Endothelial cell of umbilical vein (primary cell): ENCODE data around the gene CYFIP1.

Source experiments
- EZH2 ChIP-seq: IDR thresholded peaks from 2 replicates; pipeline ENCODE4 v1.6.1; 2012; ENCODE audit warnings: borderline replicate concordance, low read depth, mild to moderate bottlenecking, moderate library complexity, low read length, inconsistent platforms; ENCODE audit not compliant: severe bottlenecking
- FOS ChIP-seq: IDR thresholded peaks from 2 replicates; pipeline ENCODE4 v1.6.1; 2011; ENCODE audit warnings: mild to moderate bottlenecking, low read length, moderate library complexity, borderline replicate concordance; ENCODE audit not compliant: insufficient read depth
- MYC ChIP-seq: IDR thresholded peaks from one replicate; pipeline ENCODE4 v1.6.1; 2011; ENCODE audit warnings: mild to moderate bottlenecking, low read depth, low read length
- POLR2A ChIP-seq: IDR thresholded peaks from 2 replicates; pipeline ENCODE4 v1.6.1; 2012; ENCODE audit warnings: low read depth, mild to moderate bottlenecking, control low read depth, low read length
- POLR2AphosphoS5 ChIP-seq: IDR thresholded peaks from 2 replicates; pipeline ENCODE4 v1.6.1; 2012; ENCODE audit warnings: low read depth, mild to moderate bottlenecking, control low read depth, low read length, moderate library complexity; ENCODE audit not compliant: insufficient read depth
- TF ChIP-seq, protein P1 (sequence below), 2 donors: IDR thresholded peaks; 1 replicate in 1 of 2; 2 replicates in 1 of 2; pipeline ENCODE4 v1.5.1; 2011; ENCODE audit warnings: low read length in 2 of 2, mild to moderate bottlenecking in 2 of 2, moderate library complexity in 2 of 2, control low read depth in 1 of 2, inconsistent platforms in 1 of 2, low read depth in 1 of 2; ENCODE audit not compliant: insufficient read depth in 1 of 2; ENCODE audit errors: extremely low read depth in 1 of 2

GRCh38 chr15:22866079-22866478 is 114.1 kb downstream of the CYFIP1 start:
- TF ChIP-seq, protein P1, sequence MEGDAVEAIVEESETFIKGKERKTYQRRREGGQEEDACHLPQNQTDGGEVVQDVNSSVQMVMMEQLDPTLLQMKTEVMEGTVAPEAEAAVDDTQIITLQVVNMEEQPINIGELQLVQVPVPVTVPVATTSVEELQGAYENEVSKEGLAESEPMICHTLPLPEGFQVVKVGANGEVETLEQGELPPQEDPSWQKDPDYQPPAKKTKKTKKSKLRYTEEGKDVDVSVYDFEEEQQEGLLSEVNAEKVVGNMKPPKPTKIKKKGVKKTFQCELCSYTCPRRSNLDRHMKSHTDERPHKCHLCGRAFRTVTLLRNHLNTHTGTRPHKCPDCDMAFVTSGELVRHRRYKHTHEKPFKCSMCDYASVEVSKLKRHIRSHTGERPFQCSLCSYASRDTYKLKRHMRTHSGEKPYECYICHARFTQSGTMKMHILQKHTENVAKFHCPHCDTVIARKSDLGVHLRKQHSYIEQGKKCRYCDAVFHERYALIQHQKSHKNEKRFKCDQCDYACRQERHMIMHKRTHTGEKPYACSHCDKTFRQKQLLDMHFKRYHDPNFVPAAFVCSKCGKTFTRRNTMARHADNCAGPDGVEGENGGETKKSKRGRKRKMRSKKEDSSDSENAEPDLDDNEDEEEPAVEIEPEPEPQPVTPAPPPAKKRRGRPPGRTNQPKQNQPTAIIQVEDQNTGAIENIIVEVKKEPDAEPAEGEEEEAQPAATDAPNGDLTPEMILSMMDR (IDR thresholded peaks at IDR 0.05; ENCODE audit: extremely low read depth in 1 of 2, insufficient read depth in 1 of 2, low read depth in 1 of 2, low read length in 2 of 2): no peak
- TF ChIP-seq FOS (no peak), POLR2AphosphoS5 (no peak), POLR2A (no peak), EZH2 (no peak), MYC (no peak)
